GM21825 (cell line): ENCODE results near the gene GOLGA8K.
"Not testable (repeated sequence)": the region's sequence is repeated elsewhere in the genome, so short reads cannot be mapped to it uniquely, and the experiment has no call there.

Source experiments
- ATAC-seq: cut with Tn5 transposase; IDR thresholded peaks from one replicate; pipeline ENCODE4 v1.9.1; 2021; ENCODE audit warnings: mild to moderate bottlenecking, moderate library complexity; ENCODE audit not compliant: unreplicated experiment

GOLGA8K gene

DNA sequence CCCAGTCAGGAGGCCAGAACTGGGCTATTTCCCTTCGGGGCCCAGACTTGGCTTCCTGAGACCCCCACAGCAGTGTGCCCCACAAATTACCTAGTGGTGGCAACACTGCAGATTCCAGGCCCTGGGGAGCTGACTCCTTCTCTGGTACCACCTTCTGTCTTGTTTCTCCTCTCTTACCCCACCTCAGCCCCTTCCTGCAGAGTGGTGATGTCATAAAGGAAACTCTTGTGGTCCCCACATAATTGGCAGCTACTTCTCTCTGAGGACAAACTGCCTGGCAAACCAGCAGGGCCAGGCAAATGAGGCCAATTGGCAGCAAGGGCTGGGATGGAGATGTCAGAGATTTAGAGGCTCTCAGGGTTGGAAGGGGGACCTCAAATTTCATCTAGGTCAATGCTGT is 44.6 kb downstream of the GOLGA8K start:
- not testable (repeated sequence) for ATAC-seq

DNA sequence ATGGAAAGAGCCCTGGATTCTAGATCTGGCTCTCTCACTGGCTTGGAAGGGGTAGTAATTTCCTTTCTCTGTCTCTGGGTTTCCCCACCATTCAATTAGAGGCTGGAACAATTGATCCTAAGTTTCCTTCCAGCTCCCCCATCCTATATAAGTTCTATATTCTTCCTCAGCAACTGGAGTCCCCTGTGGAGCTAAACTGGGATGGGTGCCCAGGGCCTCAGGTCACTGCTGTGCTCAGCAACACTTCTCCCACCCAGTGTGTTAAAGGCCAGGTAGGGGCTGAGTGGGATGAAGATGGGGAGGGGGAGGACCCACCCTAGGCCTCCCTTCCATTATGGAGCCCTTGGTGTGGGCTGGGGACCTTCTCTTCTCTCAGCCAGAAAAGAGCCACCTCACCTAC is 46.2 kb downstream of the GOLGA8K start:
- ATAC-seq, result not testable (repeated sequence)

DNA sequence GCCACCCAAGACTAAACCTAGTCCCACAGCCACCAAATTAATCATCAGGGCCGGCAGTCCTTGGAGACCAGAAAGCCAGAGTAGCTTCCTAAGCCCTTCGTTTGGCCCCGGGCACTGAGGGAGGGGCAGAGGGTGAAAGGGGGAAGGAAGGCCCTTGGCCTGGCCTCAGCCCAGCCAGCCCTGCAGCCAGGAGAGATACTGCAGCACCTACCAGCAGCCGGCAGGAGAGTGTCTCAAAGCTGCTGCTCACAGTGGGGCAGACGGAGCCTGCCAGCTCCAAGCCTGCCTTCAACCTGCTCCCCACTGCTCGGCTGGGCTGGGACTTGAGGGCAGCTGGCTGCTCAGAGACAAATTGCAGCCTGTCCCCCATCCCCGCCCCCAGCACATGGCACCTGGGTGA is 50.3 kb downstream of the GOLGA8K start:
- ATAC-seq, result not testable (repeated sequence)

DNA sequence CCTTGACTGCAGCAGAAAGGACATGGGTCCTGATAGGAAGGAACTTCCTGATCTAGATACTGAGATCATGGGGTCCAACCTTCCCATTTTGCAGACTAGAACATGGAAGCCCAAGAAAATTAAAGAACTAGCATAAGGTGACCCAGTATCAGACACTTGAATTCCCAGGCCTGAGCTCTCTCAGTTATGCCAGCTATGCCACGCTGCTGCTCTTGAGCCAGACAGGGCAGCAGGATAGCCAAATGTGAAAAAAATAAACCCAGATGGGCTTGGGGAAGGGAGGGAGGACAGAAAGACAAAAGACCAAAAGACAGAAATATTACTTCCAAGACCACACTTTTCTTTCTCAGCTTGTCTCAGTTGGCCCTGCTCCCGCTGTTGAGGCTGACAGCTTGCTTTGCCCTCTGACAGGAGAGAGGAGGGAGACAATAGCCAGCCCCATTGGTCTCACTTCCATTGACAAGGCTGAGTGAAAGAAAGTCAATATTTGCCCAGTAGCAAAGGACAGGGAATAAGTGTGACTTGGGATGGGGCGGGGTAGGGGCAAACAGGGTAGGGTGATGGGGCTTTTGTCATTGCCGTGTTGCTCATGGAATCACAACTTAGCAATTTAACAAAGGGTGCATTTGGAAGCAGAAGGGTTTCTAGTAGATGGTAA is 52.4 kb downstream of the GOLGA8K start:
- not testable (repeated sequence) for ATAC-seq

DNA sequence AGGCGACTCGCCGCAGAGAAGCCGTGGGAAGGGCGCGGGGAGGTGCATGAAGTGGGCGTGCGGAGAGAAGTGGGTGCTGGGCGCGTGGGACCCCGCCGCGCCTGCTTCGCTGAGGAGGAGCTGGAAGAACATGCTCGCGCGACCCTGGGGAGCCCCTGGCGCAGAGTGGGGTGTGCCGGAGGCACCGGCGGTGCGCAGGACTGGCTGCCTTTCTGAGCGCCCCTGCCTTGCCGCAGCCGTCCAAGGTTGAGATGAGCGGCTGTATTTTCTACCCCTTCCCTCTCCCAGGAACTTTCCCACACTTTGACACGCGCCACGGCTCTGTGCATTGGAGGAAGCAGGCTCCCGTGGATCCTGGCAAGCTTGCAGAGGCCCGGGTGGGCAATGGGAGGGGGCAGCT is 56.1 kb downstream of the GOLGA8K start:
- not testable (repeated sequence) for ATAC-seq

DNA sequence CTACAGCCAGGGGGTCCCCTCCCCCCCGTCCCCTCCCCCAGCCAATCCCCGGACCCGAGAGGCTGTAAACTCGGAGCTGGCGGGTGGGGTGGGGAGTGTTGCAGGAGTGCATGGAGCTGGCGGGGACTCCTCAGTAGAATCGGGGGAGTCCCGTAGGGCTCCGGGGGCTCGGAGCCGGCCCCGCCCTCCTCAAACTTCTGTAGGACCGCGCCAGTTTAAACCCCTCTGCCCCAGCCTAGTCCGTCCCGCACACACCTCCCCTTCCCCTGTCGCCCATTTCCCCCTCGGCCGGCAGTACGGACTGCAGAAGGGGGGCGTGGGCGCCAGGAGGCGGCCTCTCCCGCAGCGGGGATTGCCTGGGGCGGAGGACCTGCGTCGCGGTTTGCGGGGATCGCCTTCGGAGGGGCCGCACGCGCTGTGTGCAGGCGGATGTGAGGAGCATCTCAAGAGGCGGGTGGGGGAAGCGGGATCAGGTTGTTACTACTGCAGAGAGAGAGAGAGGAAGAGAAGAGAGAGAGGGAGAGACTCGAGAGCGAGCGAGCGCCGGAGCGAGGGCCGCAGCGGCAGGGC is 57.0 kb downstream of the GOLGA8K start:
- ATAC-seq, result not testable (repeated sequence)

DNA sequence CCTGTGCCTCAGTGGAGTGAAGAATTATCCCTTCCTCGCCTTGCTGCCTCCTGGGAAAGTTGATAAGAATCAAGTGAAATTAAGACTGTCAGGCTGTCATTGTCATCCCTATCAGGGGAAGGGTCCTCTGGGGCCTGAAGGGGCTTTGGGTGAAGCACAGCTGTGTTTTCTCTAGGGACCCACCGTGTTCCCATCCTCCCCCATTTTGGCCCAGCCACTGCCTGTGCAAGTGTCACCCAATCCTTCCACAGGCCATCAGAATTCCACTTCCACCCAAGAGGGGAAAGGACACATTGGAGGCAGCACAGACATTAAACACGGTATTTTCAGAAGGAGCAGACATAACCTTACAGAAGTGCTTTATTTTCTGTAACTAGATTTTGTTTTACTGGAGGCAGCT is 59.2 kb downstream of the GOLGA8K start:
- ATAC-seq, result not testable (repeated sequence)
